CD14-positive monocyte (primary cell): Measurements from ENCODE around the gene HSPG2. TPM values are rescaled to one million over a fixed set of nuclear protein-coding genes. Genes with fewer than 3 reads are reported as not detected.

Experiments used
- DNase-seq, 3 donors: peaks; one replicate each; pipeline ENCODE4 v3.0.0-alpha.2; 2011 to 2022
- H2AFZ ChIP-seq: 2 replicates; pipeline ENCODE4 v1.6.0; 2012; ENCODE audit warnings: mild to moderate bottlenecking, low read depth, low read length, inconsistent platforms; ENCODE audit not compliant: insufficient read depth, poor library complexity, severe bottlenecking
- H3K27ac ChIP-seq, 2 donors: 1 replicate in 1 of 2; 2 replicates in 1 of 2; pipeline ENCODE4 v1.5.1; 2012 to 2013; ENCODE audit warnings: low read length in 2 of 2, control low read depth in 1 of 2, inconsistent platforms in 1 of 2, low read depth in 1 of 2, mild to moderate bottlenecking in 1 of 2
- H3K27me3 ChIP-seq, 2 donors: one replicate each; pipeline versions ENCODE4 v1.6.0 to v1.6.1; 2011 to 2013; ENCODE audit warnings: low read length in 2 of 2; ENCODE audit not compliant: control insufficient read depth in 2 of 2, insufficient read depth in 2 of 2
- H3K36me3 ChIP-seq, 2 donors: replicated peaks in 1 of 2; 1 replicate in 1 of 2; 2 replicates in 1 of 2; pipeline versions ENCODE4 v1.5.1 to v1.6.1; 2012 to 2013; ENCODE audit warnings: low read length in 2 of 2, control low read depth in 1 of 2, inconsistent platforms in 1 of 2, mild to moderate bottlenecking in 1 of 2; ENCODE audit not compliant: insufficient read depth in 2 of 2, control insufficient read depth in 1 of 2
- H3K4me1 ChIP-seq, 2 donors: 1 replicate in 1 of 2; 2 replicates in 1 of 2; pipeline versions ENCODE4 v1.5.1 to v1.6.1; 2012 to 2013; ENCODE audit warnings: low read length in 2 of 2, control low read depth in 1 of 2, inconsistent platforms in 1 of 2, mild to moderate bottlenecking in 1 of 2, moderate library complexity in 1 of 2; ENCODE audit not compliant: insufficient read depth in 2 of 2, control insufficient read depth in 1 of 2
- H3K4me2 ChIP-seq: replicated peaks from 2 replicates; pipeline ENCODE3; 2012; ENCODE audit warnings: low read length, moderate library complexity, mild to moderate bottlenecking; ENCODE audit not compliant: poor library complexity, severe bottlenecking; ENCODE audit errors: extremely low read depth
- H3K4me3 ChIP-seq, 3 experiments: fragments of 200-600 bp in 1 of 3; sonication (generic) in 1 of 3; replicated peaks in 1 of 3; 1 replicate in 2 of 3; 2 replicates in 1 of 3; pipeline ENCODE4 v1.5.1; 2011 to 2013; ENCODE audit warnings: low read length in 3 of 3, mild to moderate bottlenecking in 3 of 3, control low read depth in 2 of 3, low read depth in 2 of 3, inconsistent platforms in 1 of 3, moderate library complexity in 1 of 3
- H3K79me2 ChIP-seq: 2 replicates; pipeline ENCODE4 v1.6.0; 2012; ENCODE audit warnings: mild to moderate bottlenecking, control low read depth, inconsistent platforms, low read length, moderate library complexity; ENCODE audit not compliant: insufficient read depth
- H3K9ac ChIP-seq: 2 replicates; pipeline ENCODE4 v1.6.0; 2017; ENCODE audit warnings: low read length, mild to moderate bottlenecking; ENCODE audit not compliant: insufficient read depth, poor library complexity, severe bottlenecking
- H3K9me3 ChIP-seq, 2 donors: replicated peaks in 1 of 2; 1 replicate in 1 of 2; 2 replicates in 1 of 2; pipeline versions ENCODE4 v1.5.1 to v1.6.1; 2012 to 2013; ENCODE audit warnings: low read length in 2 of 2, control low read depth in 1 of 2; ENCODE audit not compliant: control insufficient read depth in 1 of 2, insufficient read depth in 1 of 2
- H4K20me1 ChIP-seq: 2 replicates; pipeline ENCODE4 v1.6.0; 2012; ENCODE audit warnings: mild to moderate bottlenecking, low read length, control low read depth, moderate library complexity; ENCODE audit not compliant: insufficient read depth
- H3K27ac Mint-ChIP-seq, 7 donors: one replicate each; pipeline ENCODE4 v1.8.0; 2020; ENCODE audit warnings: mild to moderate bottlenecking in 7 of 7, mixed read lengths in 7 of 7, moderate library complexity in 6 of 7, inconsistent platforms in 2 of 7
- H3K27me3 Mint-ChIP-seq, 3 donors: one replicate each; pipeline ENCODE4 v1.8.0; 2021 to 2022; ENCODE audit warnings: low read depth in 3 of 3, mild to moderate bottlenecking in 3 of 3, mixed read lengths in 3 of 3, moderate library complexity in 3 of 3, inconsistent platforms in 1 of 3
- H3K36me3 Mint-ChIP-seq, 2 donors: one replicate each; pipeline ENCODE4 v1.8.0; 2020; ENCODE audit warnings: mixed read lengths in 2 of 2, inconsistent platforms in 1 of 2, mild to moderate bottlenecking in 1 of 2
- H3K4me1 Mint-ChIP-seq: one replicate; pipeline ENCODE4 v1.8.0; 2020; ENCODE audit warnings: mild to moderate bottlenecking, mixed read lengths
- H3K4me3 Mint-ChIP-seq, 2 donors: one replicate each; pipeline ENCODE4 v1.8.0; 2020; ENCODE audit warnings: mild to moderate bottlenecking in 2 of 2, mixed read lengths in 2 of 2, moderate library complexity in 1 of 2
- H3K9me3 Mint-ChIP-seq, 7 donors: one replicate each; pipeline ENCODE4 v1.8.0; 2020 to 2022; ENCODE audit warnings: mixed read lengths in 7 of 7, mild to moderate bottlenecking in 6 of 7, moderate library complexity in 6 of 7, inconsistent platforms in 2 of 7
- WGBS: methylation state at CpG from one replicate; pipeline ENCODE4 v1.1.5; 2013; ENCODE audit warnings: missing lambda C conversion rate; ENCODE audit not compliant: insufficient coverage; 5-methylcytosine and 5-hydroxymethylcytosine counted together
- intact Hi-C, 2 donors: fragments of 100-400 bp; cut with micrococcal nuclease; formaldehyde crosslinking; loops; one replicate each; pipeline versions ENCODE4 v1.15.0 to v1.15.1; 2023
- polyA plus RNA-seq, 3 donors: library from polyadenylated mRNA; depleted of rRNA in 1 of 3; unstranded in 2 of 3; stranded (reverse) in 1 of 3; fragments of 300-500 nt in 2 of 3; fragments of >200 nt in 1 of 3; fragmentation: Illumina TruSeq in 2 of 3; gene quantifications; 1 replicate in 2 of 3; 2 replicates in 1 of 3; pipeline ENCODE4 v1.2.3, GENCODE V29; 2012 to 2021
- TF ChIP-seq, protein P1 (sequence below): fragments of 200-600 bp; IDR thresholded peaks from one replicate; pipeline ENCODE4 v1.8.0; 2022; ENCODE audit warnings: antibody characterized with exemption, mild to moderate bottlenecking

Gene HSPG2
- polyA plus RNA-seq, 3 donors, result 0.44 TPM; not detected in 2

DNA sequence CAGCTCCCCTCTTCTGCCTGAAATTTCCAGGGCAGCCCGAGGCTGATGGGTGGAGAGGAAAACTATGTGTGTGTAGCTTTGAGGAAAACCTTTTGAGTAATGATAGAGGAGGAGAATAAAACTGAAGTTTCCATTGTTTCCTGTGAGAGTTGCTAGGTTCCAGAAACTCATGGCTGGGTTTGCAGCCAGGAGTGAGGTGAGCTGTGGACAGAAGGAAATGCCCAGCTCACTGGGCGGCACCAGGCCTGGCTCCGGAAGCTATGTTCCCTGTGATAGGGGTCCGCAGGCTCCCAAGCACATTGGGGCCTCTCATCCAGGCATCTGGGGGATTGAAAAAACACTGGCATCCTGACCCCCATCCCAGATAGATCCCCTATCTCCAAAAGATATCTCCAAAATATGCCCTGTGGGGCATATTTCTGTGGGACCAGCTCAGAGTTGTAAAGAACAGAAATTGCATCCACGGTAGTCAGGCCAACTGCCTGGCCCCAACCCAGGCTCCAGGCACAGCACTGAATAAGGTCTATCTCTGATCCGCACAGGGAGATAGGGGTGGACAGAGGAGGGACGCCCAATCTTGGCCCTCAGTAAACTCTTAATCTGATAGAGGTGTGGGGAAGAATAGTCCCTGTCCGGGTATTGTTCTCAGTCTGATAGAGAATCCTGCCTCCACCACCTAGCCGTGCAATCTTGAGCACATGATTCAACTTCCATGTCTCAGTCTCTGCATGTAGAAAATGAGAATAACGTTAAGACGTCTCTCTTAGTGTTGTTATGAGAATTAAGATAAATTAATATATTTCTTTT is 1.8 kb upstream of the HSPG2 start:
- peaks cover 0 to 3% of the 10 kb centered on the region in 2 donors for H3K36me3 Mint-ChIP-seq
- Histone ChIP-seq H3K79me2 (no peaks in the 10 kb centered on the region), H3K27ac (no peak overlapping the region), H3K4me2 (no peak overlapping the region), H3K36me3 (no peaks in the 10 kb centered on the region), H3K9me3 (no peaks in the 10 kb centered on the region), H2AFZ (no peak overlapping the region), H3K9ac (no peak overlapping the region), H4K20me1 (no peaks in the 10 kb centered on the region), H3K4me1 (peaks cover 23 to 36% of the 10 kb centered on the region in 2 donors), H3K4me3 (no peak overlapping the region), H3K27me3 (peaks cover 4 to 9% of the 10 kb centered on the region in 2 donors)
- peak overlapping the region in 1 of 7 donors; percentile 14 for H3K27ac Mint-ChIP-seq
- intact Hi-C loops, result loop anchor here (5.0 to 10.0 kb wide), 2 partner anchors 122 to 124 kb away; partner anchors contain the start of gene LDLRAD2 (in 1 of the 2)
- no peak for DNase-seq
- H3K4me1 Mint-ChIP-seq, result peaks cover 32% of the 10 kb centered on the region
- peaks cover 0 to 2% (median 0%) of the 10 kb centered on the region in 7 donors for H3K9me3 Mint-ChIP-seq
- TF ChIP-seq, protein P1, sequence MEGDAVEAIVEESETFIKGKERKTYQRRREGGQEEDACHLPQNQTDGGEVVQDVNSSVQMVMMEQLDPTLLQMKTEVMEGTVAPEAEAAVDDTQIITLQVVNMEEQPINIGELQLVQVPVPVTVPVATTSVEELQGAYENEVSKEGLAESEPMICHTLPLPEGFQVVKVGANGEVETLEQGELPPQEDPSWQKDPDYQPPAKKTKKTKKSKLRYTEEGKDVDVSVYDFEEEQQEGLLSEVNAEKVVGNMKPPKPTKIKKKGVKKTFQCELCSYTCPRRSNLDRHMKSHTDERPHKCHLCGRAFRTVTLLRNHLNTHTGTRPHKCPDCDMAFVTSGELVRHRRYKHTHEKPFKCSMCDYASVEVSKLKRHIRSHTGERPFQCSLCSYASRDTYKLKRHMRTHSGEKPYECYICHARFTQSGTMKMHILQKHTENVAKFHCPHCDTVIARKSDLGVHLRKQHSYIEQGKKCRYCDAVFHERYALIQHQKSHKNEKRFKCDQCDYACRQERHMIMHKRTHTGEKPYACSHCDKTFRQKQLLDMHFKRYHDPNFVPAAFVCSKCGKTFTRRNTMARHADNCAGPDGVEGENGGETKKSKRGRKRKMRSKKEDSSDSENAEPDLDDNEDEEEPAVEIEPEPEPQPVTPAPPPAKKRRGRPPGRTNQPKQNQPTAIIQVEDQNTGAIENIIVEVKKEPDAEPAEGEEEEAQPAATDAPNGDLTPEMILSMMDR, result no peak
- H3K4me3 Mint-ChIP-seq, result peak overlapping the region in 1 of 2 donors; percentile 68
- H3K27me3 Mint-ChIP-seq, result peaks cover 13 to 24% (median 15%) of the 10 kb centered on the region in 3 donors
- 90% methylated on average over 4 of the region's 11 CpGs for WGBS

DNA sequence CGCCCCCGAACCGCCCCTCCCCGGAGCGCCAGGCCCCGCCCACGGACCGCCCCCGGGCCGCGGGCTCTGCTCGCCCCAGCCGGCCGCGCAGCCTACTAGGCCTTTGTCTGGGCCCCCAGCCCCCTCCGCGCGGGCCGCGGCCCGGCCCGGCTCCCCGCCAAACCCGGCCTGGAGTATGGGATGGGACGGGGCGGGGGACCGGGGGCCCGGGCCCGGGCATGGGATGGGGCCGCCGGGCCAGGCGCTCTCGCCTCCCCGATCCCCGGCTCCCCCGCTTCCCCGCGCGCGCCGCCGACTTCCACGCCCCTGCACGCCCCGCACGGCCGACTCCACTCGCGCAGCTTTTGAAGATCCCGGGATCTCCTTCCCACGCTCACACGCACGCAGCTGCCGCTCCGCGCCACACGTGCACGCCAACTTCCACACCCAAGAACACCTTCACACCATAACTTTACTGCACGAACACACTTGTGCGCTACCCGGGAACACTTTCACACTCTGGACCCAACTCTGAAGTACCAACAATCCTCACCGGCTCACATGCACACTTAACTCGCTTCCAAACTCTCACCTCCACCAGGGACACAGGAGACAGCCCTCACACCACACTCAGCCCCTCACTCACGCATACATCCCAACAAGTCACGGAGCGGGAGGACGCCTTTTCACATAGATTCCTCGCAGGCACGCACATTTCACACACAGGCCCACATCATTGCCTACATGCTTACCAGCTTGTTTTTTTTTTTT is 437 bp upstream of the HSPG2 start:
- Mint-ChIP-seq H3K9me3 (peaks cover 0 to 2% (median 0%) of the 10 kb centered on the region in 7 donors), H3K27me3 (peaks cover 13 to 24% (median 16%) of the 10 kb centered on the region in 3 donors), H3K36me3 (peaks cover 0 to 3% of the 10 kb centered on the region in 2 donors), H3K4me3 (peak overlapping the region; percentile 92 to 96), H3K27ac (peak overlapping the region; percentile 7 to 81 (median 37)), H3K4me1 (peaks cover 34% of the 10 kb centered on the region)
- Histone ChIP-seq H3K4me2 (peak overlapping the region; percentile 74), H3K9ac (peak overlapping the region; percentile 34), H3K79me2 (no peaks in the 10 kb centered on the region), H4K20me1 (no peaks in the 10 kb centered on the region), H2AFZ (peak overlapping the region; percentile 72), H3K27me3 (peaks cover 4 to 9% of the 10 kb centered on the region in 2 donors), H3K4me3 (peak overlapping the region; percentile 14 to 70 (median 22)), H3K4me1 (peaks cover 23 to 36% of the 10 kb centered on the region in 2 donors), H3K36me3 (no peaks in the 10 kb centered on the region), H3K27ac (no peak overlapping the region), H3K9me3 (no peaks in the 10 kb centered on the region)
- intact Hi-C loops, result loop anchor here (5.0 to 10.0 kb wide), 2 partner anchors 120 to 123 kb away; partner anchors contain the start of gene LDLRAD2 (in 1 of the 2)
- 7% methylated on average over 40 of the region's 69 CpGs for WGBS
- peak; percentile 53 to 71 (median 65) for DNase-seq
- TF ChIP-seq, protein P1, result no peak
